GM19239 (cell line): ENCODE measurements around the gene TANGO2.
A peak's percentile ranks its signal among the peaks of the same experiment; 100 is the strongest.

Experiments used
- DNase-seq: peaks from one replicate; pipeline ENCODE4 v3.0.0; 2011; ENCODE audit warnings: low spot score; ENCODE audit not compliant: insufficient read length
- FAIRE-seq: peaks from 2 replicates; lab custom pipeline; 2011; peaks lifted over from hg19 to GRCh38; lab: Jason Lieb, UNC

The TANGO2 gene

DNA sequence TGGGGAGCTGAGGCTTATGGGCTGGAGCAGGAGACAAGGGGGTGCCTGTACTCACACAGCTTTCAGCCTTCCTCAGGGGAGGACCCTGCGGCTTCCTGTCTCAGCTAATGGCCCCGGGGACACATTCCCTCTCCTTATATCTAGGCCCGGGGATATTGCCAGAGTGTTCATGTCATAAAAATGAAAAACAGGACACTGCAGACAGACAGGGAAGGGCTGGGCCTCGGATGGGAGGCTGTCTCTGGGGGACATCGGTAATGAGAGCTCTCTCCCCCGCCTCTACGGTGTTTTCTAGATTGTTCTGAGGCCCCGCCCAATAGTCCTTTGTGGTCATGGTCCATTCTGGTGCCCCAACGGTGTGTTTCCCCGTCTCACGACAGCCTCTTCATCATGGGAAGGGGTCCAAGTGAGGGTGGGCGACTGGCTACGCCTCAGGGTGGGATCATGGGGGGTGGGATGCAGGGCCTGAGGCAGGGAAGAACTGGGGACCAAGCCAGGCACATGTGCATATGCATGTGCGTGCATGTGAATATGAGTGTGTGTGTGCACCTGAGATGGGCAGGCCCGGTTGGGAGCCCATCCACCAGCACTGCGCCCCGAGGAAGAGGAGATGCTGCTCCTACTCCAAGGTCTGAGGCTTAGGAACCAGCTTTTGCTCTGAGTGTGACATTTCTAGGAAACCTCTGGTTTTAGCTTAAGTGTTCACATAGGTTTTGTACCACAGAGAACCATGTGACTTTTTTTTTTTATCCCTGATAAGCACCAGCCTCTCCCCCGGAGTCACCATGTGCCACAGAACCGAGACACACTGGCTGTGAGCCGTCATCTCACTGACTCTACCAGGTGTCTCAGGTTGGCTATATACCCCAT is 9.6 kb upstream of the TANGO2 start:
- FAIRE-seq (no peak), DNase-seq (no peak)

DNA sequence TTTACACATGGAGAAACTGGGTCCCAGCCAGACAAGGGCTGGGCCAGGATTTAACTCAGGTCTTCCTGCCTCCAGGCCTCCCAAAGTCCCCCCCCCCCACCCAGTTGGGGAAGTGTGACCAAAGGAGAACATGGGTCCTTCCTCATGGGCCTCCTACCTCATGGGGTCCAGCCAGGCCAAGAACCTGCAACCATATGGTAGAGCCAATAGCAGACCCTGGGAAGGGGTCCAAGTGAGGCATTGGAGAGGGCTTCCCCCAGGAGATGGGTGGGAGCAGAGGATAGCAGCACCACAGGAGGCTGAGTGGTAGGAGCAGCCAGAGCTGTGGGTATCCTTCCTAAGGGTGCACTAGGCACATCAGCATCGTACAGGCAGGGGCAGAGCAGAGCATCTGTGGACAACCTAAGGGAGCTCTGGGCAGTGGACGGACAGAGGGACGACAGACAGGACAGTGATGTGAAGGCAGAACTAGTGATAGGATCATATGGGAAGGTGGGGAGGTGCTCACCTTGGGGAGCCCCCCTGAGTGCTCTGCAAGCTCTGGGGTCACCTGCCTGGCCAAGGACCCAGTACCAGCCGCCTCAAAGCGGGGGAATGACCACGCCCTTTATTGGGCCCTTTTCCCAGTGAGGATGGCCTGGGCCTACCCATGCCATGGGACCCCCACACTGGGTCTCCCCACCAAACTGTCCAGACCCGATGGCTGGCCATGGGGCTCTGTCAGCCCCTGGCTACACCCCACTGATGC is 8.7 kb upstream of the TANGO2 start:
- no peak for DNase-seq
- no peak for FAIRE-seq

DNA sequence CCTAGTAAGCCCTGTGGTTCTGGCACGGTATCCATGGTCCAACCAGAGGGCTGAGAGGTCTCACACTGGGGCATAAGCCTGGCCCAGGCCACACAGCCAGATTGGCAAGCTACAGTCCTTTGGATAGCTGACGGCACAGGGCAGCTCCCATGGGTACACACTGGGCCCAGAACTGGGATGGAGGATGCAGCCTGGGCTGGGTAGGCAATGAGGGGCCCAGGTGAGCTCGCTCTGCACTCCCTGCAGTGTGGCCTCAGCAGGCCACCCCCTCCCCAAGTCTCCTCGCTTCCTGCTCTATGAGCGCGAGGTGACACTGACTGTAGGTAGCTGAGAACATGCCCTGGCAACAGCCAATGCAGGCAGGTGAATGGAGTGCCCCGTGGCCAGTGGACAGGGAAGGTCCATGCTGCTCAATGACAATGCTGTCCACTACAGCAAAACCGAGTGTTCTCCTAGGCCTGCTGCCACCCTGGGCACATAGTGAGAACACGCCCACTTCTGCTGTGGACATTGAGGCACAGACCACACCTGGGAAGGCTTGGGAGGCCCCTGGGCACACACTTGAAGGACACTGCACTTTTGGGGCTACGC is 8.1 kb upstream of the TANGO2 start:
- no peak for FAIRE-seq
- no peak for DNase-seq

DNA sequence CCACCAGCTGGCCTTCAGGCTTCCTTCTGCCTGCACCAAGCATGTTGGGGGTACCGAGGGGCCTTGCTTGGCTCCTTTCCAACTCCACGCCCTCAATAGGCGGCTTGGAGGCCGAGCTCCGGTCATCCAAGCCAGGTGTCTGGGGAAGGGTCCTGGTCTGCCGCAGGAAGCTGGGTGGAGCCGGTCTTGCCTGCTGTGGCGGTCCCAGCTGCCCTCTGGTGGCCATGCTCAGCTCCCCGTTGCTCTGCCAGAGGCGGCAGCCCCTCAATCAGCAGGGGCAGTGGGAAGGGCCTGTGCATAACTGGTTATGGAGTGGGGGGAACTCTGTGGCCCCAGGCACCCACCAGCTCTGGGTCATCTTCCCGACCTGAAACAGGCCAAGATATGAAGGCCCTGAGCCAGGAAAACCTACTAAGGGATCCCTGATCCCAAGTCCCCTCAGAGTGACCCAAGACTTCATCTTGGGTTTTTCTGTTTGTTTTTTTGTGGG is 7.5 kb upstream of the TANGO2 start:
- DNase-seq (no peak), FAIRE-seq (no peak)

DNA sequence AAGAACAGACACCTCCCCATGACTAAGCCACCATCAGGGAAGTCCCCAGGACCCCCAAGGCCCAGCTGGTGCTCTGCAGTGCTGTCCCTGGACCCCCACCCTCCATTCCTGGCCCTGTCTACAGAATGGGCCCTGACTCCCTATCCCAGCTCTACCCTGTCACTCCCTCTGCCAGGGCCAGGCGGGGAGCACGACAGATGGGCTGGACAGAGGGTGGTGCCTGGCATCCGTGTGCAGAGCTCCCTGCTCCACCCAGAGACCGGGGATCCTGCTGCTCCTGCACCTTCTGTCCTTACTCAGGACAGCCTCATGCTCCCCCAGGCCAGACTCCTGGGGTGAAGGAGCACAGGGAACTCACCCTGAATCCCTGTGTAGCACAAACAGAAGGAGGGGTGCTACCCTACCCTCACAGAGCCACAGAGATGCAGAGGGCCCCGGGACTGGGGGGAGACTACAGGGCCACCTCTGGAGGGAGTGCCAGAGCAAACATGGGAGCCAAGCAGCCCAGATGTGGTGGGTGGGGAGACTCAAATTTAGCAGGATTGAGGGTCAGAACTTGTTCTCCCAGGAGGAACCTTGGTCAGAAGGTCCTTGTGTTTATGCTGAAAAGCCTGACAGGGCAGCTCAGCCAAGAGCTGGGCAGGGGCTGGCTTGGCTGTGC is 6.3 kb upstream of the TANGO2 start:
- no peak for FAIRE-seq
- no peak for DNase-seq

DNA sequence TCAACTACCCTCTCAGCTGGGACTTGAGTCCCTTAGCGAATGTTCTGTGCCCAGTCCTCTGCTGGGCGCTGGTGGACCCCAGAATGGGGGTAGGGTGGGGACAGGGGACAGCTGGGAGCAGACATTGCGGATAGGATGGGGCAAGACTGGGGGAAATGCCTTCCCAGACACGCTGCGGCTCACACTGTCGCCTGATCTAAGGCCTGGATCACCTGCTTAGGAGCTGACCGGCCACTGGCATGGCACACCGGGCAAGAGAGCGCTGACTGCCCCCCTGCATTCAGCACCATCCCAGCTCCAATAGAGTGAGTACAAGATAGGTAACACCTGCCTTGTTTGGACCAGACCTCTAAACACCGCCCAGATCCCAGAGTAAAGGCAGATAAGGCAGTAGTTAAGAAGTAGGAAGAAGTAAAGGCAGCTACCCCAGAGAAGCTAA is 5.7 kb upstream of the TANGO2 start:
- DNase-seq (no peak), FAIRE-seq (no peak)

DNA sequence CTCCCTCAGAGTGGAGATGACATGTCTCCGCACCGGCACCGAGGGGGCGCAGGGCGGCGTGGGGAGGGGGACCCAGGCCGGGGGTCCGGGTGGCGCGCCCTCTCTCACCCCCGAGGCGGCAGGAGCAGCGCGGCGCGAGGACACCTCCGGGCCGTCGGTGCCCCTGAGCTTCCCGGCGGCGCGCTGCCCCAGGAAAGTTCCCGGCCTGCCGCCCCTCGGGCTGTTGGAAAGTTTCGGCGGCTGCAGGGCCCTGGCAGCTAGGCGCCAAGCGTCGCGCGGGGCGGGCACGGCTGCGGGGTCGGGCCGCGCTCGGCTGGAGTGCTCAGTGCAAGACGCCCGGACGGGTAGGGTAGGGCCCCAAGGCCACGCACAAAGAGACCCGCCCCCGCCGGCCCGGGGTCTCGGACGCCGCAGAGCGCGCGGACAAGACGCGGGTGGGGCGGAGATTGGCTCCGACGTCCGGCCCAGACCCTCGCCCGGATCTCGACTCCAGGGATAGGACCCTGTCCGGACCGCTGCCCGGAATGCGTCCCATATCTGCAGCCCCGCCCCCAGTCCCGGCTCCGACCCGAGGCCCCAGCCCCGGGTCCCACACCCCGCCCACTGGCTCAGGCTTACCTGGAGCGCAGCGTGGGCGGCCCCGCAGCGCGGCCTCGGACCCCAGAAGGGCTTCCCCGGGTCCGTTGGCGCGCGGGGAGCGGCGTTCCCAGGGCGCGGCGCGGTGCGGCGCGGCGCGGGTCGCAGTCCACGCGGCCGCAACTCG is 4.8 kb upstream of the TANGO2 start:
- no peak for DNase-seq
- FAIRE-seq = no peak

DNA sequence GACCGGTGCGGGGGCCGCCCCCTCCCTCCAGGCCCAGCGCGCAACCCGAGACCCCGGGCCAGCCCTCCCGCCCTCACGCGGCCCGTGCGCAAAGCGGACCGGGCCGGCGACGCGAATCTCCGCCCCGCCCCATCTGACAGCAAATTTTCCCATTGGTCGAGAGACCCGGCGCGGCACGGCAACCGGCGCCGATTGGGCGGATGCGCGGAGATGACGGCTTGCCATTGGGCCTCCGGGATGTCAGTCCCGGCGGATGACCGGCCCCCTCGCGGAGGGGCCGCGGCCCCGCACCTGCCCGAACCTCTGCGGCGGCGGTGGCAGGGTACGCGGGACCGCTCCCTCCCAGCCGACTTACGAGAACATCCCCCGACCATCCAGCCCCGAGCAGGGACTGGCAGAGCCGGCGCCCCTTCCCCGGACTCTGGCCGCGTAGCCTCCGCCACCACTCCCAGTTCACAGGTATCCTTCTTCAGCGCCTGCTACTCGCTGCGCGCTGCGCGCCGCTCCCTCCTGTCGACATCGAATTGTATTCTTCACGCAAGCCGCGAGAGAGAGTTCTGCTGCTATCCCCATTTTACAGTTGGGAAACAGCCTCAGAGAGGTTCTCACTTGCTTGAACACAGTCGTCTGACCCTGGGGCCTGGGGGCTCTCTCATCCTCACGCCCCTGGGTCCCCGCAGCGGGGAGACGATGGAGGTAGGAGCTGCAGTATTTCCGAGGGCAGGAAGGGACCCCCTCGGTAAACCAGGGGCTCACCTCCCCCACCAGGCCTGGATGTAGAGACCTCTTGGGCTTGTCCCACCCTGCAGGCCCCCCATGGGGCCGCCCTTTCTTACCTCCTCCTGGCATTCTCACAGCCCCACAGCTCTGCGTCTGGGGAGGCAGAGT is 3.9 kb upstream of the TANGO2 start, which contains the start of gene ARVCF:
Gene ARVCF, minus strand, starts transcription at position 90 of the 888 bp plus-strand sequence. CDS start 26,029 bp downstream, outside the sequence.
- FAIRE-seq = peak; percentile 85
- peak; percentile 98 for DNase-seq

DNA sequence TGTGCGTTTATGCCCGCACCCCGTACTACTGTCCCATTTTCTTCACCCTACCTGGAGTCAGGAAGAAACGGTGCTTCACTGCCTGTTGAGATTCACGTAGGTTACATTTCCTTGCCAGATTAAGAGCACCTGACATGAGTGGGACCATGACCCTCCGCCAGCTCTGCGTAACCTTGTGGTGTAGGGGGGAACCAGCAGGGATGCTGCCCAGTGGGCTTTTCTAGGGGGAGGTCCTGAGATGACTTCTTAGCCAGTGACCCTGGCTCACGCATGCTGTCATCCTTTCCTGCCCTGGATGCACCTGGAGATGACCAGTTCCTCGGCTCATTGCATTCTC is 3.3 kb upstream of the TANGO2 start:
- FAIRE-seq = no peak

DNA sequence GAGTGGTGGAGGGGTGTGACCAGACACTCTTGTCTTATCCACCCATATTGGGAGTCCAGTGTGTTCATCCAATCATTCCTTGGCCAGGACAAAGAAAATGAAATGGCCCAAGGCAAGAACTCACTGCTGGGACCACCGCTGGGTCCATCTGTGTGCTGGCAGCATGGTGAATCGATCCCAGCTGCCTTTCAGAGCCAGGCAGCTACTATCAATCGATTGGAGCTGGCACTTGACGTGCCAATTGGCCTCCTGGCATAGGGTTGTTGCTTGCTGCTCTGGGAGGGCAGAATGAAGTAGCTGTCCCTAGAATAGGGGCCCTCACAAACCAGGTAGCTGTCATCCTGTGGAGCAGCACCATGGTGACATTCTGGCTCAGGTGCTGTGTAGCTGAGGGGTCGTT is 2.9 kb upstream of the TANGO2 start:
- no peak for FAIRE-seq
- no peak for DNase-seq

More for the DNA sequence above, 3.3 kb upstream of the TANGO2 start:
- no peak for DNase-seq

DNA sequence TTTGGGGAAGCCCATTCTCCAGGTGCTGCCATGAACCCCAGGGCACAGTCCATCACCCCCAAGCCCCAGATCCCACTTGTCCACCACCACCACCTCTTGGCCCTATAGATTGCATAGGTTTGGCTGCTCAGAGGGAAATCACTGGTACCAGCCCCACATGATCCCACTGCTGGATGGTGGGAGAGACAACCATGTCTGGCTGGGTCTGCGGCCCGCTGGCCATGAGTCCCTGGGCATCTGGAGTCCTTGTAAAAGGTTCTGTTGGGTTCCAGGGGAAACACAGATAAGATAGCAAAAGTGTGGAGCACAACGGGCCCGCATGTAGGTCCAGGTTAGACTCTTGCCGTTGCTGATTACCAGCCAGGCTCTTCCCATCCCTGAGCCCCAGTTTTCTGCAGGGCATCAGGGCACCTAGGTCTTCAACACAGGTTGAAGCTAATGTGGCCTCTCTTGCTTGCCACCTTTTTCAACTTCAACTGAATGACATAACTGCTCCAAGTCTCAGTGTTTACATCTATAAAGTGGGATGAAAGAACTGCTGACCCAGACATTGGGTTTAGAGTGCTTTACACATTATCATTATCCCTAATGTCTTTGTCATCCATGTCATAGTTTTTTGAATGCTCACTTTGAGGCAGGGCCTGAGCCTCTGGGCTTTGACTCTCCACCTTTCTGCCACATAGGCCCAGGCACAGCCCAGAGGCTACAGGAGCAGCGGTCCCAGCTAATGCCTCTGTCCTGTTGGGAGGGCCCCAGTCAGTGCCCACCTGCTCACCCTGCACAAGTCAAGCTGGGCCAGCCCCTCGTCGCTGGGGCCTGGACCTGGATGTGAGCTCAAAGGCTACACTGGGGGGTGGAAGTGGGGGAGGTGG is 1.0 kb upstream of the TANGO2 start:
- no peak for DNase-seq
- FAIRE-seq = no peak

DNA sequence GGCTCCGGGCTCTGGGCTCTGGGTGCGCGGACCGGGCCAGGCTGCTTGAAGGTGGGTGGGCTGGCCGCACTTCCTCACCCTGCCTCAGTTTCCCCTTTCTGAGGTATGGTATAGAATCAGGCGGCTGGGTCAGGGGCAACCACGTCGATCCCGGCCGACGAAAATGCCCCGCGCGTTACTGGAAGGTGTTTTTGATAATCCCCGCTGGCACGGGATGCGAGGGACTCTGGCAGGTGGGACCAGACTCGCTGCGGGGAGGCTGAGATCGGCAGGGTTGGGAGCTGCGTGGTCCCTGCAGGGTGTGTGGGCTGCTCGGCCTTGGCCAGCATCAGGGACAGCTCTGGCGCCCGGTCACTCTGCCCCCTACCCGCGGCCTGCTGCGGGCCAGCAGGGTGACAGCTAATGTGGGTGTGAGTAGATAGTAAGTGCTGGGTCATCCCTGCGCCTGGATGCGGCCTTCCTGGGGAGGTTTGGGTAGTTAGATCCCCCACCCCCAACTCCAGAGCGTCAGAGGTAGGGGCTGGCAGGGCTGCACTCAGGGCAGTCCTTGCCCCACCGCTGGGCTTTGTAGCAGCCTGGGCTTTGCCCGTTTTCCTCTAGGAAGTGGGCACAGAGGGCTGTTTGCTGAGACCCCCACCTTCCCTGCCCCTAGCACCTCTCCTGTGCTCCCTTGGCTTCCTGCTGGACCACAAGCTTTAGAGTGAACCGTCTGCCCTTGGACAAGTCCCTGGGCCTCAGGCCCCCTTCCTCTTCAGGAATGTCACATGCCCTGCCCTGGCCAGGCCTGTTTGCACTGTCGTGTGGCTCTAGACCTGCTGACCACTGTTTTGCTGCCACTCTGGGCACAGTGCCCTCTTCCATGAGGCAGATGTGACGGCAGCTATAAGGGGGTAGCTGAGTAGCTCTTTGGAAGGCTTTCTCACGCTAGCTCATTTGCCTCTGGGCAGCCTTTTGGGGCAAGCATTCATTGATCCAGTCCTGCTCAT is 579 bp downstream of the TANGO2 start:
- peak; percentile 58 for FAIRE-seq
- no peak for DNase-seq

DNA sequence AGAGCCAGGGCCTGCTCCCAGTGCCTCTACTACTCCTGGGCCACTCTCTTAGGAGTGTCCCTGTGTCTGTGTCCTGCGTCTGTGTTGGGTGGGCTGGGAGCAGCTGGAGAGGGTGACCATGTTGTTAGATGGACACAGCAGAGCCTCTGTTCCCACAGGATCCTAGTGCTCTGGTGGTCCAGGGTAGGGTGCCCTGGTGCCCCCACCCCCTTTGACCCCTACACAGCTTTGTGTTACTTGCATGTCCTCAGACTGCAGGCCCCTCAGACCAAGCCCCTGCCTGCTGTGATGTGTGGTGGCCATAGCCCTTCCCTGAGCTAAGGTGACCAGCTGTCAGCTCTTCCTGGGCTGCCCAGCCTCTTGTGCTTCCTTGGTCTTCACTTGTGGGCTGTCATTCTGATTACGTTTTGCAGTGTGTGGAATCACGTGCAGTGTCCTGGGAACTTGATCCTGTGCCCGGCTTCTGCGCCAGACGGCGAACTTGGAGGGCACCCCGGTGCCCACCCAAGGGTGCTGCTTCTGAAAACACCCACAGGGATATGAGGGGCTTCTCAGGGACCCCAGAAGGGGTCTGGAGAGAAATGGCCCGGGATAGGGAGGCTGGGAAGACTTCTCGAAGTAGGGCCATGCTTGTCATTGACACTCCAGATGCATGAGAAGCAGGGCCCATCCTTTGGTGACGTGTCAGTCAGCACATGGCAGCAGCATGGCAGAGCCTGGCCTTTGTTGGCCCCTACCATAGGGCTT is 1.5 kb downstream of the TANGO2 start:
- FAIRE-seq = no peak
- DNase-seq = no peak

DNA sequence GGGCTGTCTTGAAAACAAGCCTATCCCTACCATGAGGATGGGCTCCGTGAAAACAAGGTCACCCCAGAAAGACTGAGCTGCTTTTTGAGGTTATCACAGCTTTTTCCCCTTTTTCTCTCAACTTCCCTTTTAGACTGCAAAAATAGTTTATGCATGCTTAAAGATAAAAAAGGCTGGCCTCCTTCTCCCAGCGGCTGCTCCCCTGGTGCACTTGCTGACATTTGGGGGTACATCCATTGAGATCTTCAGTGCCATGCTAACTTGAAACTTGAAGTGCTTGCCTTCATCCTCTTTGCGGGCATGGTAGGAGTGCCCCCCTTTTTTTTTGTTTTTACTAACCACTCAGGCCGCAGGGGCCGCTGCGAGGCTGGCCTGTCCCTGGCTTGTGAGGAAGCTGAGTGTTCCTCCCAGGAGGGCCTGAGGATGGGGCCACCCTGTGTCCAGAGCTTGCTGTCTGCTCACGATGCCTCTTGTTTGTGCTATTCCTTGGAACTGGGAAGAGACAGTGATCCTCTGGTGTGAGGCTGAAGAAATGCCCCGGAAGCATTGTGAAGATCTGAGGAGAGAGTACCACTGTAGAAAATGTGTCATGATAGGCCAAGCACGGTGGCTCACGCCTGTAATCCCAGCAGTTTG is 2.2 kb downstream of the TANGO2 start:
- DNase-seq (no peak), FAIRE-seq (no peak)

DNA sequence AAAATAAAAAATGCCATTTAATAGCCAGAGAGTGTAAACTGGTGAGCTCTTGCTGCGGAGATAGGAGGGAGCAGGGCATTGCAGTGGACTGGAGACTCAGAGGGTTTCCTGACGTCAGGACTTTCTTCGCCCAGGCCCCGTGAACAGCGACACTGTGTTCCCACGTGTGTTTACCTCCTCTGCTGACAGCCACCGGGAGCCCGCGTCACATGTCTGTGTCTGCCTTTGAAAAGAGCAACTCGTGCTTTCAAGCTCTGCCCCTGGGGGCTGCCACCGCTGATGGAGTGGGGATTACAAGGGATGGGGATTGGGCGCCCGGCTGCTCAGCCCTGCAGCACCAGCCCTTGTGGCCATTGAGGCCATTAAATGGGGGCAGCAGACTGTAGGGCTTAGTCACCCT is 3.3 kb downstream of the TANGO2 start:
- FAIRE-seq (no peak), DNase-seq (no peak)
